ENCODE results near the gene DEFB119. TPM values are rescaled to one million over a fixed set of nuclear protein-coding genes. Genes with fewer than 3 reads are reported as not detected.
"Not testable (repeated sequence)": the region's sequence is repeated elsewhere in the genome, so short reads cannot be mapped to it uniquely, and the experiment has no call there.

Gene DEFB119
- total RNA-seq, result not detected

GRCh38 chr20:31390490-31390889, at the start of gene DEFB119:
Gene DEFB119 (minus strand): TSS chr20:31390590. CDS start chr20:31390483, 107 bp downstream.
- H3K9me3 ChIP-seq, result no peaks in the 10 kb centered on the region
- TF ChIP-seq CTCF (IDR thresholded peaks at IDR 0.05), result no peak
- no peak for TF ChIP-seq POLR2AphosphoS5 (IDR thresholded peaks at IDR 0.05)
- DNase-seq (ENCODE audit: low spot score in 2 of 2), result no peak
- no peak within 1 kb of the TSS for H3K27ac ChIP-seq
- no peaks in the 10 kb centered on the region for H3K4me1 ChIP-seq
- peaks cover 0 to 5% of the 10 kb centered on the region in 2 donors for H3K27me3 ChIP-seq
- H3K4me3 ChIP-seq, result no peak within 1 kb of the TSS
- intact Hi-C loops (cut with DNase I; ENCODE audit: low total_unique reads), result no loop called here
- no peaks in the 10 kb centered on the region for H3K36me3 ChIP-seq

GRCh38 chr20:31430568-31431115, 40.3 kb upstream of the DEFB119 start:
- no peaks in the 10 kb centered on the region for H3K4me1 ChIP-seq
- intact Hi-C loops (cut with DNase I; ENCODE audit: low total_unique reads), result no loop called here
- H3K4me3 ChIP-seq, result no peak overlapping the region
- no peaks in the 10 kb centered on the region for H3K36me3 ChIP-seq
- no peak overlapping the region for H3K27ac ChIP-seq
- H3K9me3 ChIP-seq, result peaks cover 0 to 8% of the 10 kb centered on the region in 2 donors
- no peaks in the 10 kb centered on the region for H3K27me3 ChIP-seq
- DNase-seq (ENCODE audit: low spot score in 2 of 2), result no peak
- TF ChIP-seq POLR2AphosphoS5 (IDR thresholded peaks at IDR 0.05) (no peak), CTCF (IDR thresholded peaks at IDR 0.05) (no peak), POLR2A (IDR thresholded peaks at IDR 0.05) (no peak)

- H3K36me3 ChIP-seq; DNase-seq (ENCODE audit: low spot score in 2 of 2); H3K4me1 ChIP-seq; H3K27ac ChIP-seq; H3K4me3 ChIP-seq; intact Hi-C loops (cut with DNase I; ENCODE audit: low total_unique reads); H3K9me3 ChIP-seq; H3K27me3 ChIP-seq: not testable (repeated sequence)
Observed at GRCh38 chr20:31427576-31427975, 37.2 kb upstream of the DEFB119 start.

GRCh38 chr20:31426891-31427551, 36.6 kb upstream of the DEFB119 start:
- H3K4me1 ChIP-seq; H3K27me3 ChIP-seq; H3K27ac ChIP-seq; H3K9me3 ChIP-seq; intact Hi-C loops (cut with DNase I; ENCODE audit: low total_unique reads); DNase-seq (ENCODE audit: low spot score in 2 of 2); H3K4me3 ChIP-seq; H3K36me3 ChIP-seq: not testable (repeated sequence)

DNA sequence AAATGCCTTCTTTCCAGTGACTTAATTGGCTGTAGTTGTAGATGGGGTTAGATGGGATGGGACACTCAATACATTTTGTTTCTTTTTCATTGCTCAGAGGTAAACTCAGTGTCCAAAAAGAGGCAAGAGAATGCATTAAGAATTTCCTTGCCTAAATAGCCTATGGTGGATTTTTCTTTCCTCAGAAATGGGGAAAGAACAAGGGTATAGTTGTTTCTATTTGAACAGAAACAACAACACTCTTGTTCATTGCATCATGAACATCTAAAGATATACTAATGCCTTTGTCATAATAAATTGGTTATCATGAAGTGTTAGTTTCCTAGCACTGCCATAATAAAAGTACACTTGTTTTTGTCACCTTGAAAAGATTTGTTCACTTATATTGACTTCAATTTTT, 35.4 kb upstream of the DEFB119 start:
- intact Hi-C loops (cut with DNase I; ENCODE audit: low total_unique reads), result no loop called here
- Histone ChIP-seq H3K36me3 (no peaks in the 10 kb centered on the region), H3K4me3 (no peak overlapping the region), H3K9me3 (peaks cover 0 to 8% of the 10 kb centered on the region in 2 donors), H3K27ac (no peak overlapping the region), H3K27me3 (no peaks in the 10 kb centered on the region), H3K4me1 (no peaks in the 10 kb centered on the region)
- DNase-seq (ENCODE audit: low spot score in 2 of 2), result no peak
- TF ChIP-seq POLR2AphosphoS5 (IDR thresholded peaks at IDR 0.05) (no peak), POLR2A (IDR thresholded peaks at IDR 0.05) (no peak), CTCF (IDR thresholded peaks at IDR 0.05) (no peak)

GRCh38 chr20:31418307-31418706, 27.9 kb upstream of the DEFB119 start:
- Histone ChIP-seq H3K9me3 (no peaks in the 10 kb centered on the region), H3K4me1 (no peaks in the 10 kb centered on the region)
- intact Hi-C loops (cut with DNase I; ENCODE audit: low total_unique reads), result no loop called here

More at GRCh38 chr20:31418307-31418706, 27.9 kb upstream of the DEFB119 start:
- no peak for DNase-seq (ENCODE audit: low spot score in 2 of 2)
- no peak overlapping the region for H3K27ac ChIP-seq
- TF ChIP-seq POLR2A (IDR thresholded peaks at IDR 0.05), result no peak
- TF ChIP-seq CTCF (IDR thresholded peaks at IDR 0.05), result no peak
- no peak for TF ChIP-seq POLR2AphosphoS5 (IDR thresholded peaks at IDR 0.05)
- H3K4me3 ChIP-seq, result no peak overlapping the region
- no peaks in the 10 kb centered on the region for H3K27me3 ChIP-seq
- H3K36me3 ChIP-seq, result no peaks in the 10 kb centered on the region
